Esophagus muscularis mucosa (tissue), 4 donors: ENCODE results near the gene ABTB2. TPM values are rescaled to one million over a fixed set of nuclear protein-coding genes. Genes with fewer than 3 reads are reported as not detected.

Experiments used
- DNase-seq: peaks from one replicate; pipeline ENCODE4 v3.0.0-alpha.2; 2017; ENCODE audit errors: extremely low spot score
- H3K27ac ChIP-seq, 4 donors: fragments of 200-600 bp; sonication (generic); replicated peaks in 1 of 4; 1 replicate in 3 of 4; 2 replicates in 1 of 4; pipeline ENCODE4 v1.5.1; 2016 to 2019; ENCODE audit warnings: mild to moderate bottlenecking in 1 of 4
- H3K27me3 ChIP-seq, 4 donors: fragments of 200-600 bp; sonication (generic); one replicate each; pipeline versions ENCODE4 v1.5.1 to v1.6.0; 2016 to 2019
- H3K36me3 ChIP-seq, 4 donors: fragments of 200-600 bp; sonication (generic); one replicate each; pipeline ENCODE4 v1.5.1; 2016 to 2019
- H3K4me1 ChIP-seq, 4 donors: fragments of 200-600 bp; sonication (generic); one replicate each; pipeline ENCODE4 v1.5.1; 2016 to 2019
- H3K4me3 ChIP-seq, 4 donors: fragments of 200-600 bp; sonication (generic); 1 replicate in 2 of 4; 2 replicates in 2 of 4; pipeline ENCODE4 v1.5.1; 2016 to 2019; ENCODE audit warnings: mild to moderate bottlenecking in 4 of 4, moderate library complexity in 1 of 4
- H3K9me3 ChIP-seq, 4 donors: fragments of 200-600 bp; sonication (generic); 1 replicate in 3 of 4; 2 replicates in 1 of 4; pipeline ENCODE4 v1.5.1; 2016 to 2019
- EP300 ChIP-seq: sonication (generic); formaldehyde crosslinking; IDR thresholded peaks from one replicate; pipeline ENCODE4 v1.6.1; 2017; ENCODE audit warnings: antibody characterized with exemption
- POLR2A ChIP-seq: fragments of 450-650 bp; IDR thresholded peaks from one replicate; pipeline ENCODE4 v1.6.1; 2017; ENCODE audit warnings: antibody characterized with exemption, moderate library complexity, mild to moderate bottlenecking, low read depth
- POLR2AphosphoS5 ChIP-seq, 2 donors: sonication (generic); formaldehyde crosslinking; IDR thresholded peaks; one replicate each; pipeline ENCODE4 v1.6.1; 2017; ENCODE audit warnings: antibody characterized with exemption in 2 of 2
- WGBS: methylation state at CpG from one replicate; pipeline ENCODE4 v1.1.5; 2018; 5-methylcytosine and 5-hydroxymethylcytosine counted together
- intact Hi-C: fragments of 100-400 bp; cut with DNase I; formaldehyde crosslinking; loops from one replicate; pipeline ENCODE4 v1.15.1; 2023
- total RNA-seq, 4 donors: library from RNA; depleted of rRNA; stranded (reverse); fragments of >200 nt; gene quantifications; one replicate each; pipeline versions ENCODE4 v1.1.0 to v1.2.1, GENCODE V29; 2016
- TF ChIP-seq, protein P1 (sequence below), 3 experiments: fragments of 200-600 bp in 2 of 3; fragments of 450-650 bp in 1 of 3; sonication (generic) in 2 of 3; IDR thresholded peaks; one replicate each; pipeline ENCODE4 v1.5.1; 2017 to 2019; ENCODE audit warnings: antibody characterized with exemption in 3 of 3, mild to moderate bottlenecking in 2 of 3, moderate library complexity in 1 of 3

Gene ABTB2
- total RNA-seq, 4 donors from 2014 or later: 5.0 to 8.0 (median 7.2) TPM

GRCh38 chr11:34288492-34288891 lies 69.3 kb downstream of the ABTB2 start:
- Histone ChIP-seq H3K36me3 (no peaks in the 10 kb centered on the region), H3K9me3 (no peaks in the 10 kb centered on the region), H3K27me3 (no peaks in the 10 kb centered on the region), H3K27ac (no peak overlapping the region), H3K4me3 (no peak overlapping the region), H3K4me1 (no peaks in the 10 kb centered on the region)
- DNase-seq: no peak
- TF ChIP-seq POLR2A (no peak), POLR2AphosphoS5 (IDR thresholded peaks at IDR 0.05) (no peak), EP300 (no peak)
- TF ChIP-seq, protein P1, sequence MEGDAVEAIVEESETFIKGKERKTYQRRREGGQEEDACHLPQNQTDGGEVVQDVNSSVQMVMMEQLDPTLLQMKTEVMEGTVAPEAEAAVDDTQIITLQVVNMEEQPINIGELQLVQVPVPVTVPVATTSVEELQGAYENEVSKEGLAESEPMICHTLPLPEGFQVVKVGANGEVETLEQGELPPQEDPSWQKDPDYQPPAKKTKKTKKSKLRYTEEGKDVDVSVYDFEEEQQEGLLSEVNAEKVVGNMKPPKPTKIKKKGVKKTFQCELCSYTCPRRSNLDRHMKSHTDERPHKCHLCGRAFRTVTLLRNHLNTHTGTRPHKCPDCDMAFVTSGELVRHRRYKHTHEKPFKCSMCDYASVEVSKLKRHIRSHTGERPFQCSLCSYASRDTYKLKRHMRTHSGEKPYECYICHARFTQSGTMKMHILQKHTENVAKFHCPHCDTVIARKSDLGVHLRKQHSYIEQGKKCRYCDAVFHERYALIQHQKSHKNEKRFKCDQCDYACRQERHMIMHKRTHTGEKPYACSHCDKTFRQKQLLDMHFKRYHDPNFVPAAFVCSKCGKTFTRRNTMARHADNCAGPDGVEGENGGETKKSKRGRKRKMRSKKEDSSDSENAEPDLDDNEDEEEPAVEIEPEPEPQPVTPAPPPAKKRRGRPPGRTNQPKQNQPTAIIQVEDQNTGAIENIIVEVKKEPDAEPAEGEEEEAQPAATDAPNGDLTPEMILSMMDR (IDR thresholded peaks at IDR 0.05): no peak
- 59% methylated on average over 7 of the region's 7 CpGs for WGBS
- intact Hi-C loops: no loop called here

DNA sequence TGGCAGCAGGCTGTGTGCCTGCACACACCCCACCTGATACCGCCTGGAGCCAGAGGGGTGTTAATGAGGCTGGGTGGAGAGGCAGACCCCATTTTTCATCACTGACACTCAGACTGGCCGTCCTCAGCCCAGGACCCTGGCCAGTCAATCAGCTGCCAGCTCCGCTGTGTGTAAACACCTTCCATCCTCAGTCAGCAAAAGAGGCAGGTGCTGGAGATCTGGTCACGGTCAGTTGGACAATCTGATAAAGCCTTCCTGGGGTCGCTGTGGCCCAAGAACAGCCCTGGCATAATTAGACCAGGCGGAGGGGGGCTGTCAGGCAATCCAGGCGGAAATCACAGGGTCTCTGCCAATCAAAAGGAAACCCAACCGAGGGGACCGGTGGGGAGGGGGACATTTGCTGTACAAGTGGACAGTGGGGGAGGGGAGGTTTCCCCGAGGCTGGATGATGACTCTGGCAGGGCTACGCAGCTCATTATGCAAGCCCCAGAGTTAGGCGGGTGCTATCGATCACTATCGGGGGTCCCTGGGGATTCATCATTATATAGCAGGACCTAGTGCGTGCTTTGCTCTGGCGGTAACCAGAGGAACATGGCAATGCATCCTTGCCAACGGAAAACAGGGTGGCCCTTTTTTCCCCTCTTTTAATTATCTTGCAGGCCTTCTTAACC lies 72.9 kb downstream of the ABTB2 start:
- H3K27me3 ChIP-seq: no peaks in the 10 kb centered on the region
- no peaks in the 10 kb centered on the region for H3K4me1 ChIP-seq
- H3K9me3 ChIP-seq: no peaks in the 10 kb centered on the region
- DNase-seq: no peak
- intact Hi-C loops: no loop called here
- no peaks in the 10 kb centered on the region for H3K36me3 ChIP-seq
- no peak overlapping the region for H3K4me3 ChIP-seq
- WGBS: 84% methylated on average over 14 of the region's 17 CpGs
- no peak overlapping the region for H3K27ac ChIP-seq
- TF ChIP-seq EP300: no peak
- TF ChIP-seq POLR2A: no peak

DNA sequence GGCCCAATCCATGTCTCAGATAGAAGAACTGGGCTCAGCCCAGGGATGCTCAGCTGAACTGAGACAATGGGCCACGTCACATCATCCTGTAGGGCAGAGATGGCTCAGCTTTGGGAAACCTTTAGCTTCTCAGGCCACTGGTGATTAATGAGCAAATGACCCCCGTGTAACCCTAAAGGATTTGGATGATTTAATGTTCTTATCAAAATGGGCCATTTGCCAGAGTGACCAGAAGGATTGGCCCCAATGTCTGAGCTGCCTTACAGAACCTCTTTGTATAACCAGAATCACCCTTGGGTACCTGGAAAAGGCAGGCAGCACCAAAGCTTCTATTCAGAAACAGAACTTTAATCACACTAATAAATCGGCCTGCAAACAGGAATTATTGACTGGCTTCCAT lies 73.7 kb downstream of the ABTB2 start:
- Histone ChIP-seq H3K9me3 (no peaks in the 10 kb centered on the region), H3K27ac (no peak overlapping the region), H3K4me3 (no peak overlapping the region), H3K36me3 (no peaks in the 10 kb centered on the region), H3K4me1 (no peaks in the 10 kb centered on the region), H3K27me3 (no peaks in the 10 kb centered on the region)
- 78% methylated on average over 2 of the region's 3 CpGs for WGBS
- DNase-seq: no peak
- TF ChIP-seq POLR2A (no peak), POLR2AphosphoS5 (IDR thresholded peaks at IDR 0.05) (no peak)
- TF ChIP-seq, protein P1 (IDR thresholded peaks at IDR 0.05): no peak
- intact Hi-C loops: no loop called here

GRCh38 chr11:34280945-34281872 lies 76.6 kb downstream of the ABTB2 start:
- Histone ChIP-seq H3K27me3 (no peaks in the 10 kb centered on the region), H3K9me3 (no peaks in the 10 kb centered on the region), H3K36me3 (no peaks in the 10 kb centered on the region), H3K4me3 (no peak overlapping the region), H3K27ac (no peak overlapping the region), H3K4me1 (no peaks in the 10 kb centered on the region)
- DNase-seq: no peak
- WGBS: 96% methylated on average over 8 of the region's 8 CpGs
- intact Hi-C loops: no loop called here
- TF ChIP-seq POLR2AphosphoS5 (IDR thresholded peaks at IDR 0.05): no peak
- no peak for TF ChIP-seq EP300
- TF ChIP-seq POLR2A: no peak
- TF ChIP-seq, protein P1 (IDR thresholded peaks at IDR 0.05): no peak

DNA sequence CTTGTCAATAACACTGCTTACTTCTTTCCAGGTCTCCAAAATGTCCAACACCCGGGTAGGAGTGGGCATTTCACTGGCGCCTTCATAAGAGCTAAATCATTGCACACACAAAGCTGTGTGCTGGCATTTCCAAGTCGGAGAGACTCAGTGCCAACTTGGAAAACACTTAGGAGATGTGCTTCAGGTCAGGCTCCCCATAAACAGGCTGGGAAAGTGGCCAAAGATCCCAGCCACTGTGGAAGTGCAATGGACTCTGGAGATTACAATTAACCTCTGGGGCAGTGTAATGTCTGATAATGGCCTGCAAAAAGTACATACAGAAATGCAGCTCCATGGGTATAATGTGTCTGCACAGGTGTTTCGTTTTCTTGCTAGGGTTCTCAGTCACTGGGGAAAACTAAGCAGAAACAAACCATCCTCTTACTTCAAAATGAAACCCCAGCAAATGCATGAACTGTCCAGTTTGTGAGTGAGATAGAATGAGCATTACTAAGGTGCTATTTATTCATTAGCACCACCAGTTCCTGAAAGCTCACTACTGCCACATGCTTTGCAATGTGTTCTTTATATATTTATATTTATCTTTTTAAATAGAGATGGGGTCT lies 79.0 kb downstream of the ABTB2 start:
- Histone ChIP-seq H3K4me1 (peaks cover 0 to 16% (median 12%) of the 10 kb centered on the region in 4 donors), H3K27ac (no peak overlapping the region), H3K36me3 (no peaks in the 10 kb centered on the region), H3K9me3 (no peaks in the 10 kb centered on the region), H3K27me3 (no peaks in the 10 kb centered on the region), H3K4me3 (no peak overlapping the region)
- TF ChIP-seq POLR2A (no peak), EP300 (no peak), POLR2AphosphoS5 (IDR thresholded peaks at IDR 0.05) (no peak)
- TF ChIP-seq, protein P1 (IDR thresholded peaks at IDR 0.05): no peak
- WGBS: 89% methylated on average over 4 of the region's 4 CpGs
- no peak for DNase-seq
- intact Hi-C loops: loop anchor here (10.0 kb wide), 1 partner anchor 104 kb away; no protein-coding TSS in a partner anchor
